ENCODE data around the gene RPS25.

- TF ChIP-seq CTCF (conservative IDR thresholded peaks at IDR 0.05; ENCODE audit: low read depth, low read length) = no peak
- TF ChIP-seq EZH2 (IDR thresholded peaks at IDR 0.05; ENCODE audit: borderline replicate concordance, low read depth, low read length, poor library complexity, severe bottlenecking) = no peak
These were observed 19.8 kb downstream of the RPS25 start for GRCh38 chr11:118998388-118998717.

Measured in A673 (cell line).